Activated CD8-positive, alpha-beta memory T cell treated with anti-CD3 and anti-CD28 coated beads, Interleukin-2, amount 10 ng/mL, durations not matched to agents 7 days and 5 days (primary cell): Measurements from ENCODE around the gene CDHR1. TPM values are rescaled to one million over a fixed set of nuclear protein-coding genes. Genes with fewer than 3 reads are reported as not detected.

Experiments used
- ATAC-seq: fragments of 150-1000 bp; cut with Tn5 transposase; one replicate; pipeline ENCODE4 v1.10.0; 2021; ENCODE audit warnings: moderate library complexity
- CTCF ChIA-PET: fragments of 350-600 bp; sonication (Branson Sonifier 250); formaldehyde crosslinking; loops from one replicate; lab custom pipeline; 2021; ENCODE audit warnings: antibody characterized with exemption; lab: Charles Lee
- DNase-seq: peaks from one replicate; pipeline ENCODE4 v3.0.0-alpha.2; 2020
- H3K27ac Mint-ChIP-seq: one replicate; pipeline ENCODE4 v1.8.0; 2021; ENCODE audit warnings: mild to moderate bottlenecking, mixed read lengths
- H3K27me3 Mint-ChIP-seq: one replicate; pipeline ENCODE4 v1.8.0; 2021; ENCODE audit warnings: mixed read lengths
- H3K36me3 Mint-ChIP-seq: one replicate; pipeline ENCODE4 v1.8.0; 2021; ENCODE audit warnings: mild to moderate bottlenecking, mixed read lengths
- H3K4me1 Mint-ChIP-seq: one replicate; pipeline ENCODE4 v1.8.0; 2021; ENCODE audit warnings: mixed read lengths
- H3K4me3 Mint-ChIP-seq: one replicate; pipeline ENCODE4 v1.8.0; 2021; ENCODE audit warnings: mild to moderate bottlenecking, moderate library complexity, mixed read lengths
- H3K9me3 Mint-ChIP-seq: one replicate; pipeline ENCODE4 v1.8.0; 2022; ENCODE audit warnings: low read depth, mixed read lengths
- total RNA-seq, 2 experiments: library from RNA; stranded (reverse); gene quantifications; one replicate each; pipeline ENCODE4 v1.2.3, GENCODE V29; 2021

The CDHR1 gene
- total RNA-seq, 2 experiments from 2014 or later = 0.37 to 1.6 TPM

DNA sequence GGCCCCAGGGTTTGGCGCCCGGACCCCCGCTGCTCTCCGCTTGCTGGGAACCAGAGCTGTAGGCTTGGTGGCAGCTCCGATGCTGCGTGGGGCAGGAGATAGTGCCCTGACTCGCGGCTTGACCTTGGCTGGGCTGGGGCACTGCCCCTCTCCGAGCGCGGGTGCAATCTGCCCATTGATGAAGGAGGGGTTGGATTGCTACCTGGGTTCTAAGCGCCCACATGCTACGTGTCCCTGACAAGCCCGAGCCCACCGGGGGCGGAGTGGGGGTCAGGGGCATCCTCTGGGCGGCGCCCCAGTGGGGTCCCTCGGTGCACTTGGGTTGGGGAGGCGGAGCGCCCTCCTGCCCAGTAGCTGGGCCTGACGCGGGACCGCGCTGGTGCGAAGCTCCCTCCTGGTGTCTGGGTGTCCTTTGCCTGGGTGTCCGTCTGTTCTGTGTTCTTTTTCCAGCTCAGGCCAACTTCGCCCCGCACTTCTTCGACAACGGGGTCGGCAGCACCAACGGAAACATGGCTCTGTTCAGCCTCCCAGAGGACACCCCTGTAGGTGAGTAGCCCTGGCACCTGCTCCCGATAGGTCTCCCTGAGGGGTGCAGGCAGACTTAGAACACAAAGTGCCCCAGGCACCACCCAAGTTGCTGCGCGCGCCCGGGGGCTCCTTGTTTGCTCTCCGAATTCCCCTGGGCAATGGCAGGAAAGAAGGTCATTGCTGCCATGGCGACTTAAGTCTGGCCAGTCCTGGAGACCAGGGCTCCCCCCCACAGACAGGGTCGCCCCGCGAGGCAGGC is 900 bp downstream of the CDHR1 start:
- DNase-seq (no peak), ATAC-seq (no peak)
- Mint-ChIP-seq H3K9me3 (no peaks in the 10 kb centered on the region), H3K27me3 (peaks cover 38% of the 10 kb centered on the region), H3K4me3 (peak overlapping the region; percentile 33), H3K36me3 (no peaks in the 10 kb centered on the region), H3K27ac (no peak overlapping the region), H3K4me1 (peaks cover 10% of the 10 kb centered on the region)
- CTCF ChIA-PET = interaction anchor here (0.9 to 2.6 kb wide), 5 partner anchors 10 to 56 kb away, joined by 3 to 9 read pairs (median 4); partner anchors contain the start of gene GHITM

DNA sequence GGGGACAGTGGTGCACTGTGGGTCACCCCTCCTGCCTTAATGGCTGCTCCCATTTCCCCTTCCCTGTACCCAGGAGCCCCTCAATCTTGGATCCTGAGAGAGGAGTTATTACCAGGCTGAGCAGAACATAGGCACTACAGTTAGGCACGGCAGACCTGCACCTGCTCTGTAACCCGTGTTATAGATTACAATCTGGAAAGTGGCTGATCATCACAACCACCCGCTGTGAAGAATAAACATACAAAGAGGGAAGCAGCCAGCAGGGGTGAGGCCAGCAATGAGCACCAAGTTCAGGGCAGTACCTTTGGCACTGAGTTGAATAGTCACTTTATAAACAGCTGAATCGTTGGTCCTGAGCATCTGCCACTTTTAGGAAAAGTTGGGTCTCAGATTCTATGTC is 1.7 kb downstream of the CDHR1 start:
- DNase-seq = no peak
- H3K27ac Mint-ChIP-seq = no peak overlapping the region
- H3K4me3 Mint-ChIP-seq = no peak overlapping the region

DNA sequence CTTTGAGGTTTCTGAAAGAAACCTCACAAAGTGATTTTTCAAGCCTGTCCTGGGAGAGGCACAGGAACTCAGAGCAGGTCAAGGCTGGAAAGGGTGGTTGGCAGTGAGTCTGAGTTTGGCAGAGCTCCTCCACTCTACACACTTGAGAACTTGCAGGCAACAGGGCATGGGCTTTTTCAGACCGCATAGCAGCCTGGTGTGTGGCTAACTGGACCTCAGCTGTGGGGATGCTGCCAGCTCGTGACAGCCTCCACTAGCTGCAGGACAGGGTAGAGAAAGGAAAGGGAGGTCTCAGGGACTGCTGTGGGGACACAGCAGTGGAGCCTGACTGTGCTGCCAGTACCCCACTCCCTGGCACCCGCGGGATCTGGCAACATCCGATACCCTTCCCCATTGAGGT is 2.6 kb downstream of the CDHR1 start:
- no peak for ATAC-seq
- peaks cover 38% of the 10 kb centered on the region for H3K27me3 Mint-ChIP-seq
- no peak overlapping the region for H3K4me3 Mint-ChIP-seq
- CTCF ChIA-PET = interaction anchor here (2.6 to 2.8 kb wide), 2 partner anchors 9 to 17 kb away, joined by 6 to 8 read pairs; no protein-coding TSS in a partner anchor
- H3K36me3 Mint-ChIP-seq = no peaks in the 10 kb centered on the region
- no peaks in the 10 kb centered on the region for H3K9me3 Mint-ChIP-seq
- no peak overlapping the region for H3K27ac Mint-ChIP-seq
- no peaks in the 10 kb centered on the region for H3K4me1 Mint-ChIP-seq
- DNase-seq = no peak

More for the DNA sequence above, 1.7 kb downstream of the CDHR1 start:
- no peaks in the 10 kb centered on the region for H3K36me3 Mint-ChIP-seq
- peaks cover 38% of the 10 kb centered on the region for H3K27me3 Mint-ChIP-seq
- no peaks in the 10 kb centered on the region for H3K9me3 Mint-ChIP-seq
- no peak for ATAC-seq
- H3K4me1 Mint-ChIP-seq = peaks cover 6% of the 10 kb centered on the region
- CTCF ChIA-PET = interaction anchor here (1.0 to 2.6 kb wide), 2 partner anchors 10 to 40 kb away, joined by 4 to 6 read pairs; no protein-coding TSS in a partner anchor

DNA sequence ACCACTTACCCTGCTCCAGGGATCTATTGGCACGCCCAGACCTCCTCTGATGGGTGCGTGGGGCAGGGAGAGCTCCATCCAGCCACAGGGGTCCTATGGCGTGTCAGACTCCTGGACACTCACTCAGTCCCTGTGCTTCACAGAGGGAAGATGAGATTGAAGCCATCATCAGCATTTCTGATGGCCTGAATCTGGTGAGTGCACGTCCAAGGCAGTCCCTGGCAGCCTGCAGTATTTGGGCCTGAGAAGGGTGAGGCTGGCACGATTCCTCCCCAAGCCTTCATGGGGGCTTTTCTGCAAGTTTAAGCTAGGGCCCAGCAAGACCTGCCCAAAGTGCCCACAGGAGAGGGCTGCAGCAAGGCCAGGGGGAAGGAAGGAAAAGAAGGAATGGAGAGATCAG is 3.3 kb downstream of the CDHR1 start:
- Mint-ChIP-seq H3K27ac (no peak overlapping the region), H3K27me3 (peaks cover 38% of the 10 kb centered on the region), H3K36me3 (no peaks in the 10 kb centered on the region), H3K9me3 (no peaks in the 10 kb centered on the region), H3K4me3 (no peak overlapping the region), H3K4me1 (no peaks in the 10 kb centered on the region)
- DNase-seq = no peak
- CTCF ChIA-PET = interaction anchor here (1.5 to 2.8 kb wide), 3 partner anchors 17 to 50 kb away, joined by 3 to 8 read pairs (median 6); no protein-coding TSS in a partner anchor
- ATAC-seq = no peak

DNA sequence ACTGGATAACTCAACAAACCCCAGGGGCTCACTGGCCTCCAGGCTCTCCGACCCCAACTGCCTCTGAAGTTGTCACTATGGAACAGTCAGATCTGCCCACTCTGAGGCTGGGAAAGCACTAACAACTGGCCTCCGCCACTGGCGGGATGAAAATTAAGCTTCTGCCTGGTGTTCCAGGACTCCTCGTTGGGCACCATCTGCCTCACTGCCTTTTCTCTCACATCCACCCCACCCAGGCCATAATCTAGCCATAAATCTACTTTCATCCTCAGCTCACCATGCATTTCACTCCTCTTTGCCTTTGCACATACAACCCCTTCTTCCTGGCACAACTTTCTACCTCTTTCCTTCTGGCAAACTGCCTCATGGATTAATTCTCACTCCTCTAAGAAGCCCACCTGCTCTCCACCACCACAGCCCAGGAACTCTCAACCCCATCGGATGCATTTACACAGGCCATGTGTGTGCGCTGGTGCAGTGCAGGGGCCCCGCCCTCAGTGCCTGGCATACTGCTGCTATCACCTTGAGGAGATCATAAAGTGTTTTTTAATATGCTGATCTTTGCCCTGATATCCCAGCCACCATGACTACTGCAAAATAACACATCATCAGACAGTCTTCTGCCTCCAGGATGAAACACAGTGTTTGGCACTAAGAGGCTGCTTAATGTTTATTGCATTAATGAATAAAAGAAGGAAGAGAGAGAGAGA is 4.0 kb downstream of the CDHR1 start:
- CTCF ChIA-PET = interaction anchor here (1.5 to 2.8 kb wide), 3 partner anchors 16 to 50 kb away, joined by 3 to 8 read pairs (median 6); no protein-coding TSS in a partner anchor
- Mint-ChIP-seq H3K4me3 (no peak overlapping the region), H3K4me1 (no peaks in the 10 kb centered on the region), H3K36me3 (no peaks in the 10 kb centered on the region), H3K27ac (no peak overlapping the region), H3K9me3 (no peaks in the 10 kb centered on the region), H3K27me3 (peaks cover 31% of the 10 kb centered on the region)
- DNase-seq (no peak), ATAC-seq (no peak)

DNA sequence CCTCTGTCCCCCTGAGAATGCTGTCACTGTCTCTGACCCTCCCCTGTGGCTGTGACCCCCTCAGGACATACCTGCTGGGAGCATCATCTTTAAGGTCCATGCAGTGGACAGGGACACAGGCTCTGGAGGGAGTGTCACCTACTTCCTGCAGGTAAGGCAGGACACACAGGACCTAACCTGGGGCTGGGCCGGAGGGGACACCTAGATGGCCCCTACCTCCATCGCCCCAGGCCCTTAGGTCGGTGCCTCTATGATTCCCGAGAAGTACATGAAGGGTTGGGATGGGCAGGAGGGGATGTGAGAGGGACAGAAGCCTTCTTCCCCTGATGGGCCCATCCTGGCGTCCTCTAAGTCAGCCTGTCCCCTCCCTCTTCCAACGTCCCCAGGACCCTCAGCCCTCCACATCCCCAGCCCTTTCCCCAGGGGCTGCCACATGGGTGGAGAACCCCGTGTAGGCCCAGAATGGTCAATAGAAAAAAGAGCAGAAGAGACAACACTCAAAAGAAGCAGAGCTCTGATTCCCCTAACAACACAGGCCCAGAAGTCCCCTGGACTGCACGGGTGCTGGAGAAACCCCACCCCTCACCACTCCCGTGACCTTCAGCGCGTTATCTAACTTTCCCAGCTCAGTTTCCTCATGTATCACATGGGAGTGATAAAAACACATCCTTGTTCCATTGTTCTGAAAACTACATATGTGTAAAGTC is 6.4 kb downstream of the CDHR1 start:
- Mint-ChIP-seq H3K9me3 (no peaks in the 10 kb centered on the region), H3K36me3 (no peaks in the 10 kb centered on the region), H3K27ac (no peak overlapping the region), H3K27me3 (peaks cover 15% of the 10 kb centered on the region), H3K4me3 (no peak overlapping the region), H3K4me1 (no peaks in the 10 kb centered on the region)
- CTCF ChIA-PET = interaction anchor here (1.5 to 3.9 kb wide), 2 partner anchors 52 to 54 kb away, joined by 3 to 33 read pairs; no protein-coding TSS in a partner anchor
- DNase-seq (no peak), ATAC-seq (no peak)

DNA sequence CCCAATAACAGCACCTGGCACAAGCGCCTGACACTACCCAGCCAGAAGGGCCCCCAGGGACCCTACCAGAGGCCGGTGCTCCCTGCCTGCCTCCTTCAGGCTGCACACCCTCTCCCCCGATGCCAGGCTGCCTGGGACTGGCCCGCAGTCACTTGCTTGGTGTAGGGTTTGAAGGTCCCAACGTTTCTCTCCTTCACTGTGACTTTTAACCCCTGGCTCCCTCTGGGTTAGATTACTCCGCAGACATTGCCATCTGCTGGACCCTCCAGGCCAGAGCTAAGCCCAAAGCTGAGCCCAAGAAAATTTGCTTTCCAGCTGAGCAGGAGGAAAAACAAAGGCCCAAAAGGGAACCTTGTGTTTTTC is 6.9 kb downstream of the CDHR1 start:
- Mint-ChIP-seq H3K27ac (no peak overlapping the region), H3K36me3 (no peaks in the 10 kb centered on the region), H3K9me3 (no peaks in the 10 kb centered on the region), H3K4me1 (no peaks in the 10 kb centered on the region), H3K27me3 (peaks cover 10% of the 10 kb centered on the region), H3K4me3 (no peak overlapping the region)
- ATAC-seq (no peak), DNase-seq (no peak)
- CTCF ChIA-PET = interaction anchor here (1.5 to 3.9 kb wide), 2 partner anchors 52 to 54 kb away, joined by 3 to 33 read pairs; no protein-coding TSS in a partner anchor

DNA sequence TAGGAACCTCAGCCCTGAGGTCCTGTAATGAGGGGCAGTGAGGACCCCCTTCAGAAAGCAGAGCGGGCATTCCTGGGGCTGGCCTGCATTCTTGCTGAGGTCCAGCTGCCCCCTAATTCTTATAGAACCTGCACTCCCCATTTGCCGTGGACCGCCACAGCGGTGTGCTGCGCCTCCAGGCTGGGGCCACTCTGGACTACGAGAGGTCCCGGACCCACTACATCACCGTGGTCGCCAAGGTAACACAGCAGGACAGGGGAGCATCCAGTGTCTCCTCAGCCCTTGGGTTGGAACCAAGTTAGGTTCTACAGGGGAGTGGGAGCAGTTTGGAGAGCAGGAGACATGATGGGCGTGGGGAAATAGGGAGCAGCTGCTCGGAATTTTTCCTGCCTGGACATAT is 7.3 kb downstream of the CDHR1 start:
- Mint-ChIP-seq H3K27me3 (peaks cover 7% of the 10 kb centered on the region), H3K4me1 (no peaks in the 10 kb centered on the region), H3K36me3 (no peaks in the 10 kb centered on the region), H3K4me3 (no peak overlapping the region), H3K27ac (no peak overlapping the region), H3K9me3 (no peaks in the 10 kb centered on the region)
- CTCF ChIA-PET = interaction anchor here (1.5 to 3.9 kb wide), 2 partner anchors 53 to 55 kb away, joined by 3 to 33 read pairs; no protein-coding TSS in a partner anchor
- DNase-seq (no peak), ATAC-seq (no peak)

DNA sequence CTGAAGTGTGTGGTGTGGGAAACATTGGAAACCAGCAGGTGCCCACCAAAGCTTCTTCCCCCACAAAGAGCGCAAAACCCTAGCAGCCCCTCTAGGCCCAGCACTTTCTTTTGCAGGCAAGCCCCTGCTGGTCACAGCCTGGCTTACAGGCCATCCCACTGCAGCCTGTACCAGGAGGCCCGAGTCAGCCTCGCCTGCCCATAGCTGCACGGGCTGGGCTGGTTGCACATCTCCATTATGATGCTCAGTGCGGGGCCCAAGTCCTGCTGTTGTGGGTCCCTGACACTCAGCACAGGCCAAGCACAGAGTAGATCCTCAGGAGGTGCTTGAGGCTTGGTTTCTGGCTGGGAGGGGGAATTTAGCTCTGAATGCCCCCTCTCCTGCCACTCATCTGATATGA is 8.0 kb downstream of the CDHR1 start:
- Mint-ChIP-seq H3K9me3 (no peaks in the 10 kb centered on the region), H3K36me3 (no peaks in the 10 kb centered on the region), H3K27me3 (peaks cover 7% of the 10 kb centered on the region), H3K4me1 (no peaks in the 10 kb centered on the region), H3K27ac (no peak overlapping the region), H3K4me3 (no peak overlapping the region)
- DNase-seq = no peak
- no peak for ATAC-seq
- CTCF ChIA-PET = interaction anchor here (1.0 to 3.9 kb wide), 3 partner anchors 41 to 55 kb away, joined by 3 to 33 read pairs (median 3); no protein-coding TSS in a partner anchor

DNA sequence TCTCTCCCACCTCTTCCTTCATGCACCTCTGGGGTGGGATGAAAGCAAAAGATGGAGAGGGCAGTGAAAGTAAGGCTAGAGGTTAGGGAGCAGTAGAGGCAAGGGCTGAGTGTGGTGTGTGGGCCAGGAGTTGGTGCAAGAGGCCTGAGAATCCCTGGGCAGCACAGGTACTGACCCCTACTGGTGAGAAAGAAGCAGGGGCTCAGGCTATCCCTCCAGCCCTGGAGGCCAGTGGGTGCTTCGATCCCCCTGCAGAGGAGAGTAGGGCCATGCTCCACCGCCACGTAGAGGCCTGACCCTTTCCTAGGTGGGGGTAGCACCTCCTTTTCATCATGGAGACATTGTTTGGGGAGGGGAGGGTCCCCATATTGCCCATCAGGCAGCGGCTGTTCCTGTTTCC is 9.8 kb downstream of the CDHR1 start:
- H3K27ac Mint-ChIP-seq = no peak overlapping the region
- H3K4me1 Mint-ChIP-seq = no peaks in the 10 kb centered on the region
- no peak overlapping the region for H3K4me3 Mint-ChIP-seq
- no peaks in the 10 kb centered on the region for H3K36me3 Mint-ChIP-seq
- no peaks in the 10 kb centered on the region for H3K9me3 Mint-ChIP-seq
- CTCF ChIA-PET = interaction anchor here (1.2 to 5.5 kb wide), 3 partner anchors 13 to 56 kb away, joined by 3 to 65 read pairs (median 4); no protein-coding TSS in a partner anchor
- ATAC-seq = no peak
- peaks cover 11% of the 10 kb centered on the region for H3K27me3 Mint-ChIP-seq
- DNase-seq = no peak

DNA sequence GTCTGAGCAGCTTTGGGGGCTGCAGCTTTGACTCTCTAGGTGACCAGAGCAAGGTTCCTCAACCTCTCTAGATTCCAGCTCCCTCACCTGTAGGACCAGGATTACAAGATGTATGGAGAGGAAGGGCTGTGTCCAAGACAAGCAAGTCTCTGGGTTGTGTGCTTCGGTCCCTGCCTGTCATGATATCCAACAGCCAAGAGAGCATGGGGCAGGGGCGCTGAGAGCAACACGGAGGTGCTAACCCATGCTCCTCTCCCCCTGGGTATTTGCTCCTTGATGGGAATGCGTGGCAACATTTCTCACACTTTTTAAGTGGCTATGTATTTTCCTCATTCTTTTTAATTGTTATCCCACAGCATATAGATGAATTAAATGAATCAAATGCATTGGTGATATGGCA is 10.3 kb downstream of the CDHR1 start:
- no peaks in the 10 kb centered on the region for H3K9me3 Mint-ChIP-seq

DNA sequence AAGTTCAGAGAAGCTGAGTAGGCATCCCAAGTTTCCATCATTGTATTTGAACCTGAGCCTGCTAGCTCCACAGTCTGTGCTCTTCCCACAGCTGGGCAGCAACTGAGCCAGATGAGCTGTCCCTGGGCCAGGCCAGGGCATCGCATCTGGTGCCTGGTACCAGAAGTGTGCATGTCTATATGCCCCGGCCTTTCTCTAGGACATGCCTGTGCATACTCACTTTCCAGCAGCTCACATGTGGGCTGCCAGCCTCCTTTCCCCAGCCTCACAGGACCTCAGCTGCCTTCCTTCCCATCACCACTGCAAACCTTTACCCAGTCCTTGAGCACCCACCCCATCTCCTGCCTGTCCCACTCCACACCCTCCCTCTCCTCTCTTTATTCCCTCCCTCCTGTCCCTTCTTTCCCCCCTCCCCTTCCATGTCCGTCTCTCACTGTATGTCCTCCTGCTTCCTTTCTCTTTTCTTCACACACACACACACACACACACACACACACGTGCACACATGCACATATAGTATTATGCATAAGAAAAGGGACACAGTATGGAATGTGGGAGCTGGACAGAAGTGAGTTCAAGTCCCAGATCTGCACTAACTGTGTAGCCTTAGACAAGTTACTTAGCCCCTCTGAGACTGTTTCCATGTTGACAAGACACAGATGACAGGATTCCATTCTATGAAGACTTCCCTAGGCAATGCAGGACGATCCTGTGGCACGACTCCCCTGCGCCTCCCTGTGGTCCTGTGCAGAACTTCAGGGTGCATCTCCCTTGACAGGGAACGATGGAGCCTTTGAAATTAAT is 10.9 kb downstream of the CDHR1 start:
- Mint-ChIP-seq H3K36me3 (no peaks in the 10 kb centered on the region), H3K27me3 (peaks cover 11% of the 10 kb centered on the region), H3K9me3 (no peaks in the 10 kb centered on the region), H3K4me3 (no peak overlapping the region), H3K27ac (no peak overlapping the region), H3K4me1 (no peaks in the 10 kb centered on the region)
- ATAC-seq (peak; percentile 88), DNase-seq (peak; percentile 79)
- CTCF ChIA-PET = interaction anchor here (0.6 to 5.5 kb wide), 11 partner anchors 10 to 337 kb away, joined by 3 to 65 read pairs (median 4); partner anchors contain the start of gene CDHR1

More for the DNA sequence above, 10.3 kb downstream of the CDHR1 start:
- ATAC-seq = no peak
- Mint-ChIP-seq H3K36me3 (no peaks in the 10 kb centered on the region), H3K27ac (no peak overlapping the region), H3K4me3 (no peak overlapping the region), H3K4me1 (no peaks in the 10 kb centered on the region), H3K27me3 (peaks cover 11% of the 10 kb centered on the region)
- DNase-seq = no peak
- CTCF ChIA-PET = interaction anchor here (0.8 to 5.5 kb wide), 9 partner anchors 9 to 63 kb away, joined by 3 to 65 read pairs (median 5); partner anchors contain the start of gene CDHR1
